ENCODE data around the gene ZSCAN5C. TPM values are rescaled to one million over a fixed set of nuclear protein-coding genes. Genes with fewer than 3 reads are reported as not detected.

The ZSCAN5C gene
- total RNA-seq, 2 donors from 2014 or later = not detected

DNA sequence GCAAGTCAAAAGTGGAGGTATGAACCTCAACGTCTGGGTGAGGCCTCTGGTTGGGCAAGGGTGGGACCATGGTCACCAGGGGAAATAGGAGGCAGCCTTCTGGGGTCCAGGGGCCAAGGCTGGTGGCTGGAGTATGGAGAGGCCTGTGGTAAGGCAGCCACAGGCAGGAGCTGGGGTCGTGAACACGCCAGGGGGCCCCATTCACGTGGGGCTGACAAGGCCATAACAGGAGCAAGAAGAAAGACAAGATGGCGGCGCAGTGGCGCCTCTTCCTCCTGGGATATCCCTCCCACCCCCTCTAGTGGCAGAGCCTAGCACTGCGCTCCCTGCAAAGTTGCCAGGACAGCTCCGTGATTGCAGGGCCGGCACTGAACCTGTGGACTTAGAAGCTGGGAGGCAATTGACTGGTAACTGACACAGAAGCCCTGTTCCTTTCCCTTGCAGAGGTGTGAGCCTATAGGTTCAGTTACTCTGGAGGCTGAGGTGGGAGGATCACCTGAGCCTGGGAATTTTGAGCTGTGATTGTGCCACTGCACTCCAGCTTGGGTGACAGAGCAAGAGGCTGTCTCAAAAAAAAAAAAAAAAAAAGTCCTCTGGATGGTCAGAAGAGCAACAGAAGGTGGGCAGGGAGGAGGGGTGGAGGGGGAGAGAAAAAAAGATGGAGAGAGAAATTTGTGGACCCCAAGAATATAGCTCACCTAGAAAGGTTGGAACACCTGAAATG, 50.8 kb downstream of the ZSCAN5C start:
- intact Hi-C loops (cut with DNase I) = loop anchor here in 1 of 2 donors (10.0 kb wide), 1 partner anchor 92 kb away; no protein-coding TSS in a partner anchor
- peak; percentile 90 for DNase-seq (ENCODE audit: low spot score)

GRCh38 chr19:56253737-56254136, 51.7 kb downstream of the ZSCAN5C start:
- intact Hi-C loops (cut with DNase I) = loop anchor here in 1 of 2 donors (10.0 kb wide), 1 partner anchor 91 kb away; no protein-coding TSS in a partner anchor
- no peak for DNase-seq (ENCODE audit: low spot score)

DNA sequence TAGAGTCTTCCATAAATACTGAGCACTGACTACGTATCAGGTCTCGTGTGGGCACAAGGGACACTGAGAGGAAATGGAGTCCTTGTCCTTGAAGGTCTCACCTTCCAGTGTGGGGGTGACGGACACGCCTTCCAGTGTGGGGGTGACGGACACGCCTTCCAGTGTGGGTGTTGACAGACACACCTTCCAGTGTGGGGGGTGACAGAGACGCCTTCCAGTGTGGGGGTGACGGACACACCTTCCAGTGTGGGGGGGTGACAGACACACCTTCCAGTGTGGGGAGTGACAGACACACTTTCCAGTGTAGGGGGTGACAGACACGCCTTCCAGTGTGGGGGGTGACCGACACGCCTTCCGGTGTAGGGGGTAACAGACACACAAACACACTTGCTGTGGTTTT, 56.2 kb downstream of the ZSCAN5C start:
- intact Hi-C loops (cut with DNase I) = loop anchor here in 1 of 2 donors (10.0 kb wide), 1 partner anchor 87 kb away; no protein-coding TSS in a partner anchor
- no peak for DNase-seq (ENCODE audit: low spot score)

Other genes starting within 250 kb of the ZSCAN5C start
- gene NLRP5, start 215.5 kb upstream of the ZSCAN5C start, total RNA-seq = not detected
- gene ZNF787, start 81.0 kb upstream of the ZSCAN5C start, total RNA-seq = 10 to 100 TPM; 19.0 to 24.7 TPM
- gene ZNF444, start 61.0 kb upstream of the ZSCAN5C start, total RNA-seq = 10 to 100 TPM; 17.8 to 23.8 TPM
- gene GALP, start 26.3 kb upstream of the ZSCAN5C start, total RNA-seq = not detected
- gene ZSCAN5B, start 4.5 kb upstream of the ZSCAN5C start, total RNA-seq = not detected
- not detected for gene EDDM13, start 70.5 kb downstream of the ZSCAN5C start, total RNA-seq
- 1 to 10 TPM; 8.5 to 10.0 TPM for gene ZSCAN5A, start 112.6 kb downstream of the ZSCAN5C start, total RNA-seq
- gene ZNF582, start 191.3 kb downstream of the ZSCAN5C start, total RNA-seq = 1 to 10 TPM; 3.0 to 3.7 TPM
- 10 to 100 TPM in 1 of 2 donors, 1 to 10 TPM in 1; 9.6 to 10.8 TPM for gene ZNF583, start 202.1 kb downstream of the ZSCAN5C start, total RNA-seq